IMR-90 (cell line): ENCODE results near the gene TMEM214. TPM values are rescaled to one million over a fixed set of nuclear protein-coding genes. Genes with fewer than 3 reads are reported as not detected.

Source experiments
- ATAC-seq: fragments of 200-7000 bp; cut with Tn5 transposase; 2 replicates; pipeline ENCODE4 v1.9.1; 2020; ENCODE audit warnings: low read depth, mild to moderate bottlenecking, moderate library complexity
- BruUV-seq: library from RNA; stranded (reverse); fragments of 400-500 nt; replicated peaks from 2 replicates; lab custom pipeline; 2021; lab: Mats Ljungman, UMichigan
- CTCF ChIA-PET: fragments of 300-600 bp; formaldehyde crosslinking; extraction: SDS; loops from one replicate; lab custom pipeline; 2021; ENCODE audit warnings: antibody characterized with exemption; lab: Yijun Ruan, JAX
- POLR2A ChIA-PET: fragments of 300-600 bp; sonication (Branson Sonifier 250); formaldehyde crosslinking; loops from one replicate; lab custom pipeline; 2022; ENCODE audit warnings: antibody characterized with exemption; ENCODE audit not compliant: unreplicated experiment; lab: Charles Lee
- DNase-seq: peaks from one replicate; pipeline ENCODE4 v3.0.0; 2013
- H2AFZ ChIP-seq: replicated peaks from 2 replicates; pipeline ENCODE3; 2013; ENCODE audit warnings: low read length, mild to moderate bottlenecking; ENCODE audit not compliant: poor library complexity
- H2AK5ac ChIP-seq: 2 replicates; pipeline ENCODE4 v1.6.1; 2013; ENCODE audit warnings: low read depth, low read length, inconsistent platforms
- H2AK9ac ChIP-seq: replicated peaks from 2 replicates; pipeline ENCODE3; 2013; ENCODE audit warnings: mild to moderate bottlenecking, low read depth, low read length, moderate library complexity; ENCODE audit not compliant: poor library complexity
- H2BK120ac ChIP-seq: 2 replicates; pipeline ENCODE4 v1.6.1; 2013; ENCODE audit warnings: low read depth, low read length, inconsistent platforms
- H2BK15ac ChIP-seq: 3 replicates; pipeline ENCODE4 v1.6.1; 2013; ENCODE audit warnings: low read depth, low read length, inconsistent platforms
- H2BK20ac ChIP-seq: 2 replicates; pipeline ENCODE4 v1.6.1; 2013; ENCODE audit warnings: low read depth, mild to moderate bottlenecking, inconsistent platforms, low read length, moderate library complexity
- H2BK5ac ChIP-seq: 2 replicates; pipeline ENCODE4 v1.6.1; 2013; ENCODE audit warnings: mild to moderate bottlenecking, low read depth, low read length, inconsistent platforms; ENCODE audit not compliant: poor library complexity, severe bottlenecking
- H3K14ac ChIP-seq: replicated peaks from 2 replicates; pipeline ENCODE4 v1.6.1; 2013; ENCODE audit warnings: low read depth, low read length, inconsistent platforms
- H3K18ac ChIP-seq: 2 replicates; pipeline ENCODE4 v1.6.1; 2013; ENCODE audit warnings: low read depth, low read length, control low read depth
- H3K23ac ChIP-seq: 2 replicates; pipeline ENCODE4 v1.6.1; 2013; ENCODE audit warnings: low read depth, low read length, inconsistent platforms
- H3K27ac ChIP-seq: 2 replicates; pipeline ENCODE4 v1.5.1; 2013; ENCODE audit warnings: mild to moderate bottlenecking, control low read depth, low read length; ENCODE audit not compliant: insufficient read depth
- H3K27me3 ChIP-seq: 2 replicates; pipeline ENCODE4 v1.6.1; 2013; ENCODE audit warnings: low read length; ENCODE audit not compliant: control insufficient read depth, insufficient read depth
- H3K36me3 ChIP-seq: 2 replicates; pipeline ENCODE4 v1.6.1; 2013; ENCODE audit warnings: low read length, mixed read lengths; ENCODE audit not compliant: control insufficient read depth, insufficient read depth
- H3K4ac ChIP-seq: 2 replicates; pipeline ENCODE4 v1.6.1; 2013; ENCODE audit warnings: low read depth, low read length, inconsistent platforms
- H3K4me1 ChIP-seq: 2 replicates; pipeline ENCODE4 v1.6.1; 2013; ENCODE audit warnings: low read length, mixed read lengths; ENCODE audit not compliant: control insufficient read depth, insufficient read depth
- H3K4me2 ChIP-seq: 2 replicates; pipeline ENCODE4 v1.6.1; 2013; ENCODE audit warnings: low read depth, mild to moderate bottlenecking, control low read depth, low read length, moderate library complexity
- H3K4me3 ChIP-seq: 2 replicates; pipeline ENCODE4 v1.5.1; 2013; ENCODE audit warnings: low read depth, mild to moderate bottlenecking, control low read depth, low read length, moderate library complexity; ENCODE audit not compliant: insufficient read depth
- H3K56ac ChIP-seq: 2 replicates; pipeline ENCODE4 v1.6.1; 2013; ENCODE audit warnings: low read length, inconsistent platforms; ENCODE audit not compliant: insufficient read depth; ENCODE audit errors: extremely low read depth
- H3K79me1 ChIP-seq, 2 experiments: 2 replicates each; pipeline ENCODE4 v1.6.1; 2013; ENCODE audit warnings: low read length in 2 of 2, inconsistent platforms in 1 of 2, low read depth in 1 of 2
- H3K9ac ChIP-seq: 2 replicates; pipeline ENCODE4 v1.6.1; 2013; ENCODE audit warnings: low read depth, low read length, control low read depth
- H3K9me1 ChIP-seq: 2 replicates; pipeline ENCODE4 v1.6.1; 2013; ENCODE audit warnings: low read length, inconsistent platforms; ENCODE audit not compliant: insufficient read depth
- H3K9me3 ChIP-seq: 2 replicates; pipeline ENCODE4 v1.6.1; 2013; ENCODE audit warnings: low read length; ENCODE audit not compliant: control insufficient read depth, insufficient read depth
- H4K20me1 ChIP-seq: 2 replicates; pipeline ENCODE4 v1.6.1; 2013; ENCODE audit warnings: low read length, inconsistent platforms; ENCODE audit not compliant: insufficient read depth
- H4K5ac ChIP-seq: 2 replicates; pipeline ENCODE4 v1.6.1; 2013; ENCODE audit warnings: mild to moderate bottlenecking, low read depth, low read length, control low read depth
- H4K8ac ChIP-seq, 2 experiments: 2 replicates each; pipeline ENCODE4 v1.6.1; 2013; ENCODE audit warnings: low read depth in 2 of 2, low read length in 2 of 2, control low read depth in 1 of 2, inconsistent platforms in 1 of 2
- H4K91ac ChIP-seq: 2 replicates; pipeline ENCODE4 v1.6.1; 2013; ENCODE audit warnings: low read depth, low read length, inconsistent platforms; ENCODE audit not compliant: insufficient read depth
- WGBS, 2 experiments: methylation state at CpG; one replicate each; pipeline versions ENCODE4 v1.1.5 to v1.1.7; 2013; ENCODE audit warnings: missing lambda C conversion rate in 2 of 2; ENCODE audit not compliant: insufficient read length in 1 of 2; ENCODE audit errors: extremely low coverage in 2 of 2; 5-methylcytosine and 5-hydroxymethylcytosine counted together
- dilution Hi-C: fragments of 300-500 bp; cut with HindIII; formaldehyde crosslinking; loops from one replicate; pipeline ENCODE4 v1.14.3; 2018; ENCODE audit warnings: low sequenced_read_pairs; ENCODE audit not compliant: unreplicated experiment
- in situ Hi-C: fragments of 300-500 bp; cut with MboI; formaldehyde crosslinking; loops from 3 replicates; pipeline ENCODE4 v1.14.3; 2019; ENCODE audit warnings: low sequenced_read_pairs, inconsistent platforms, mixed read lengths
- intact Hi-C: fragments of 100-400 bp; cut with micrococcal nuclease; formaldehyde crosslinking; loops from 2 replicates; pipeline ENCODE4 v1.10.0; 2022
- polyA plus RNA-seq, 3 experiments: library from polyadenylated mRNA; depleted of rRNA; stranded (reverse); fragments of >200 nt; gene quantifications; 2 replicates each; pipeline ENCODE4 v1.2.3, GENCODE V29; 2012; ENCODE audit warnings: low replicate concordance in 1 of 3
- total RNA-seq: library from RNA; depleted of rRNA; stranded (reverse); fragments of >200 nt; gene quantifications from 2 replicates; pipeline ENCODE4 v1.2.3, GENCODE V29; 2012
- TF ChIP-seq, protein P1 (sequence below): conservative IDR thresholded peaks from 2 replicates; pipeline ENCODE4 v1.5.1; 2012; ENCODE audit warnings: mild to moderate bottlenecking, low read depth, low read length, improper control_type of control experiment

The TMEM214 gene
- total and polyA plus RNA-seq, 2 of the 4 experiments (the other 2 are of a cell fraction), result 32.1 to 121 TPM

DNA sequence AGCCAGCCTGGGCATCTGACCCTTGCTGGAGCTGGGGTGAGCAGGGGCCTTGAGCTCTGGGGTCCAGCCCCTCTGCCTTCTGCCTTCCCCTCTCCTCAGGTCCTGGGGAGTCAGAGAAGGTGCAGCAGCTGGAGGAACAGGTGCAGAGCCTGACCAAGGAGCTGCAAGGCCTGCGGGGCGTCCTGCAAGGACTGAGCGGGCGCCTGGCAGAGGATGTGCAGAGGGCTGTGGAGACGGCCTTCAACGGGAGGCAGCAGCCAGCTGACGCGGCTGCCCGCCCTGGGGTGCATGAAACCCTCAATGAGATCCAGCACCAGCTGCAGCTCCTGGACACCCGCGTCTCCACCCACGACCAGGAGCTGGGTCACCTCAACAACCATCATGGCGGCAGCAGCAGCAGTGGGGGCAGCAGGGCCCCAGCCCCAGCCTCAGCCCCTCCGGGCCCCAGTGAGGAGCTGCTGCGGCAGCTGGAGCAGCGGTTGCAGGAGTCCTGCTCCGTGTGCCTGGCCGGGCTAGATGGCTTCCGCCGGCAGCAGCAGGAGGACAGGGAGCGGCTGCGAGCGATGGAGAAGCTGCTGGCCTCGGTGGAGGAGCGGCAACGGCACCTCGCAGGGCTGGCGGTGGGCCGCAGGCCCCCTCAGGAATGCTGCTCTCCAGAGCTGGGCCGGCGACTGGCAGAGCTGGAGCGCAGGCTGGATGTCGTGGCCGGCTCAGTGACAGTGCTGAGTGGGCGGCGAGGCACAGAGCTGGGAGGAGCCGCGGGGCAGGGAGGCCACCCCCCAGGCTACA lies 49.4 kb downstream of the TMEM214 start:
- in situ Hi-C loops, result no loop called here

More for the DNA sequence above, 49.4 kb downstream of the TMEM214 start:
- H3K9me3 ChIP-seq, result no peaks in the 10 kb centered on the region
- H2AK5ac ChIP-seq, result no peak overlapping the region
- peaks cover 3 to 54% of the 10 kb centered on the region in 2 experiments; a peak in 3 of 4 replicates for H3K79me1 ChIP-seq
- no peak overlapping the region for H3K18ac ChIP-seq
- no peak overlapping the region for H3K14ac ChIP-seq
- no peak overlapping the region for H4K91ac ChIP-seq
- ChIA-PET CTCF (no interaction called here), POLR2A (no interaction called here)
- H2AFZ ChIP-seq, result no peak overlapping the region
- ATAC-seq (no peak), DNase-seq (no peak)
- dilution Hi-C loops, result no loop called here
- intact Hi-C loops, result loop anchor here (1.0 kb wide), 1 partner anchor 32 kb away; no protein-coding TSS in a partner anchor
- no peak overlapping the region for H3K4me2 ChIP-seq
- H3K4me1 ChIP-seq, result peaks cover 22% of the 10 kb centered on the region
- WGBS, 2 experiments, result 91% methylated on average over 23 of the region's 38 CpGs; no CpG with 5 or more reads in 1 of the 2 experiments
- H3K23ac ChIP-seq, result no peak overlapping the region
- no TSS peak for BruUV-seq
- H2BK5ac ChIP-seq, result no peak overlapping the region
- no peak overlapping the region for H3K9ac ChIP-seq
- TF ChIP-seq, protein P1, sequence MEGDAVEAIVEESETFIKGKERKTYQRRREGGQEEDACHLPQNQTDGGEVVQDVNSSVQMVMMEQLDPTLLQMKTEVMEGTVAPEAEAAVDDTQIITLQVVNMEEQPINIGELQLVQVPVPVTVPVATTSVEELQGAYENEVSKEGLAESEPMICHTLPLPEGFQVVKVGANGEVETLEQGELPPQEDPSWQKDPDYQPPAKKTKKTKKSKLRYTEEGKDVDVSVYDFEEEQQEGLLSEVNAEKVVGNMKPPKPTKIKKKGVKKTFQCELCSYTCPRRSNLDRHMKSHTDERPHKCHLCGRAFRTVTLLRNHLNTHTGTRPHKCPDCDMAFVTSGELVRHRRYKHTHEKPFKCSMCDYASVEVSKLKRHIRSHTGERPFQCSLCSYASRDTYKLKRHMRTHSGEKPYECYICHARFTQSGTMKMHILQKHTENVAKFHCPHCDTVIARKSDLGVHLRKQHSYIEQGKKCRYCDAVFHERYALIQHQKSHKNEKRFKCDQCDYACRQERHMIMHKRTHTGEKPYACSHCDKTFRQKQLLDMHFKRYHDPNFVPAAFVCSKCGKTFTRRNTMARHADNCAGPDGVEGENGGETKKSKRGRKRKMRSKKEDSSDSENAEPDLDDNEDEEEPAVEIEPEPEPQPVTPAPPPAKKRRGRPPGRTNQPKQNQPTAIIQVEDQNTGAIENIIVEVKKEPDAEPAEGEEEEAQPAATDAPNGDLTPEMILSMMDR, result no peak
- H3K27ac ChIP-seq, result no peak overlapping the region
- H2BK120ac ChIP-seq, result no peak overlapping the region
- no peak overlapping the region for H2AK9ac ChIP-seq
- H3K36me3 ChIP-seq, result peaks cover 29% of the 10 kb centered on the region; the same call in 1 of the 2 replicates
- H2BK20ac ChIP-seq, result no peak overlapping the region
- no peak overlapping the region for H3K56ac ChIP-seq
- no peak overlapping the region for H4K5ac ChIP-seq
- H4K20me1 ChIP-seq, result peaks cover 14% of the 10 kb centered on the region
- H3K4ac ChIP-seq, result no peak overlapping the region
- no peaks in the 10 kb centered on the region for H3K27me3 ChIP-seq
- no peak overlapping the region for H2BK15ac ChIP-seq
- H3K4me3 ChIP-seq, result no peak overlapping the region
- no peak overlapping the region for H4K8ac ChIP-seq
- H3K9me1 ChIP-seq, result peaks cover 7% of the 10 kb centered on the region
